Activated CD4-positive, alpha-beta T cell treated with anti-CD3 and anti-CD28 coated beads, Interleukin-2, amount 50 U/mL, for 16 hours (primary cell): Measurements from ENCODE around the gene UNC5B.

Source experiments
- DNase-seq: peaks from one replicate; pipeline ENCODE4 v3.0.0-alpha.2; 2020

Gene UNC5B

DNA sequence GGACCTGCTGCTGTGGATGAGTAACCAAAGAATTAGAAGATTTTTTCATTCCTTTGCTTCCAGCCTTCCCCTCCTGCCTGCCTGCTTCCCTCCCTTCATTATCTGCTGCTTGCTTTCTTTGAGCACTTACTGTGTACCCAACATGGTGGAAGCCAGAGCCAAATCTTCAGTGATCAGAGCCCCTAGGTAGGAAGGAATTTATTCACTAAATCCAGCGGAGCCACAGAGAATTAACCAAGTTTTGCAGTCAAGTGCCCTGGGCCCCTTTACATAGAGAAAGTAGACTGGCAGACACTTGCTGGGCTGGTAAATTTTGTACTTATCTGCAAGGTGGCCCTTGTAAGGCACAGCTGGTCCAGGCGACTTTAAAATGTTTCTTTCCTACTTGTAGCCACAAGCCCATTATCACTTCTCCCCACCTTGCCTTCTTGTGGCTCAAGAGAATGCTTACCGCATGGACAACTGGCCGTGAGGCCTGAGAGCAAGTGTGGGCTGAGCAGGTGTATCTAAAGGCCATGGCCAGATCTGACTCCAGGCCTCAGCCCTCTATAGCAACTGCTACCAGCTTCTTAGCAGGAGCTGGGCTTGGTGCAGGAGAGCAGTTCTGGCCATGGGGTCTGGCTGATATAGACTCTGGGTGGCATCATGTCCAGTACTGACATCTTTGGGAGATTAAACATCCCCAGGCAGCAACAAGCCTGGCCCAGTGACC lies 11.1 kb downstream of the UNC5B start:
- no peak for DNase-seq

DNA sequence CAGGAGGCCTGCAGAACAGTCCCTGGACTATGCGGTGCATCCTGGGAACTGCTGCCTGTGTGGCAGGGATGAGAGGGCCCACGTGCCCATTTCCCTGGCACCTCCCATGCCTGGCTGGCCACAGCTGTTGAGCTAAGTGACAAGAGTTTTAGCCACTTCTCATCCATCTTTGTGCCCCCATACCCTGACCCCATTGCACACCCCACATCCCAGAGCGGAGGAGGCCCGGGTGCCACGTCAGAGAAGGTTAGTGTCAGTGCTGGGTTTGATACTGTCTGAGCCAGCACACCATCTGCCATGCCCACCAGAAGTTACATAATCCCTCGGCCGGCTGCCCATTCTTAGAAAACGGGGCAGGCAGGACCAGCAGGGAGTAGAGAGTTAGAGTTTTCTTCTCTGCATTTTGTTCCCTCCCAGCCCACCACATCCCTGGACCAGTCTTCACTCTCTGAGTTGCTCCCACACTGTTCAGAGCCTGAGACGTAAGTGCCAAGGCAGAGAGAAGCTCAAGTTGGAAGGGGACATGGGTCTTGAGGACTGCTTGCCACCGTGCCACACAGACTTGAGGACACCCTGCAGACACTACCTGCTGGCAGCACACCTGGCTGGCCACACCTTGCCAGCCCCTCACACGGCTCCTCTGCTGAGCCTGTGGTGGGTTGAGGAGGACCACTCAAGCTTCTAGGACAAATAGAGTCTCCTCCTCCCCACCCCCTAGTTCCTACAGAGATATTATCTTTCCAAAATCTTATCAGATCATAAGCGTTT lies 13.1 kb downstream of the UNC5B start:
- DNase-seq = no peak

DNA sequence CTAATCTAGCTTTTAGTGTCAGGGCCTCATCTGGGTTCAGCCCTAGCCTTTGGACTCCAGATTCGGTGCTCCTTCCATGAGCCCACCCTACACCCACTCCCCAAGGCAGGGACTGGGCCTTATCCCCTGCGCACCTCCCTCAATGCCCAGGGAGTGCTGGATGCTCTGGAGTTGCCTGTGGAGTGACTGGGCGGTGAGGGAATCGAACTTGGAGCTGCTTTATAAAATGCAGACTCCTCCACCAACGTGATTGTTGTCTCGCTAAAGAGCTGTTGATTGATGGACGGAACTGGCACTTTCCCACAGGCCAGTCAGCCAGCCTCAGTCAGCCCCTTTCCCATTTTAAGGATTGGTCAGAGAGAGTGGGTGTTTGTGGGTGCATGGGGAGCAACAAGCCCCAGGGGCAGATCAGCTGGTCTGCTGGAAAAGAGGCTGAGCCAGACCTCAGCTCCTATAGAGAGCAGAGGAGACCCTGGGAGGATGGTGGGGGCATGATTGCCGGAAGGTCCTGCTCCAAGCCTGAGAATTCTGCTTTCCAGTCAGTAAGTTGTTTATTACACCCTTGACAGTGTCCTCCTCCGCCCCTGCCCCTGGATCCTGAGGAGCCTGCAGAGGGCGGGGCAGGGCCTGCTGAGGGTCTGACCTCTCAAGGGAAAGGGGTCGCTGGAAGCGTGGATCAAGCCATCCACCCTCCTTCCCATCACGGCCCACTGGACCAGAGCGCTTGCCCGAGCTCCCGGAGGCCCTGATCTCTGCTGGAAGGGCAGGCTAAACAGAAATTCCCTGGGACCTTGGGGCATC lies 16.7 kb downstream of the UNC5B start:
- no peak for DNase-seq

DNA sequence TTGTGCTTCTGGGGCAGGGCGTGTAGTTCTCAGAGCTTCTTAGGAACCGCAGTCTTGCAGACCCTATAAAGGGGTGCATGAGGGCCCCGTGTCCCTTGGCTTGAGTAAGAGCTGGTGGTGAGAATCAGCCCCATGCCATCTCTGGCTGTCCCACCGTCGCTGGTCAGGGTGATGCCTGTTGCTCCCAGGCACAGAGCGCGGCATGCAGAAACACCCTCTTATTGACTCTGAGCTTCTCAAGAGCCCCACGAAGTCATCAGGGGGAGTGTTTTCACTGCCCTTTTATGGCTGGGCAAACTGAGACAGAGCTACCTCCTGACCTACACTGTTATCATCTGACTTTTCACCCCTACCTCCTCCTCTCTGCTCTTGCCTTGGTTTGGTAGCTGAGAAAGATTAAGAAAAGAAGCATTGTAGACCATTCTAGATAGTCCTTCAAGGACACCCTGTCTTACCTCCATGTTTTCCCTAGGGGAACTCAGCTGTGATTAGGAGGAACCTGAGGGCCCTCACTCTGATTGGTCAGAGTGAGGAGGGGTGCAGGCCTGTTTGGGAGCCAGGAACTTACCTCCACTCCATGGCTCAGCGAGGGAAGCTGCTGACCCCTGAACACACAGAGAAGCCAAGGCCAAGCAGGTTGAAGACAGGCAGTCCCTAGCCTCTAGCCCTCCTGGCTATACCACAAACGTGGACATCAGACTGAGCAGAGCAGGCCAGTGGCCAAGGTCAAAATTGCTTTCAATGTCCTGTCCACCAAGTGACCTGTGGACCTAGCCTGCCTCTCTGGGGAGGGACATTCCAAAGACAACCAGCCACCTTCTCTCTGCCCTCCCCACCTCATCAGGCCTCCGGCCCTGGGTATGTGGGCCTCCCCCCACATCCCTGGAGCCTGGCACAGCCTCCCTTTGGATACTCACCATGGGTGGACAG lies 17.6 kb downstream of the UNC5B start:
- no peak for DNase-seq

DNA sequence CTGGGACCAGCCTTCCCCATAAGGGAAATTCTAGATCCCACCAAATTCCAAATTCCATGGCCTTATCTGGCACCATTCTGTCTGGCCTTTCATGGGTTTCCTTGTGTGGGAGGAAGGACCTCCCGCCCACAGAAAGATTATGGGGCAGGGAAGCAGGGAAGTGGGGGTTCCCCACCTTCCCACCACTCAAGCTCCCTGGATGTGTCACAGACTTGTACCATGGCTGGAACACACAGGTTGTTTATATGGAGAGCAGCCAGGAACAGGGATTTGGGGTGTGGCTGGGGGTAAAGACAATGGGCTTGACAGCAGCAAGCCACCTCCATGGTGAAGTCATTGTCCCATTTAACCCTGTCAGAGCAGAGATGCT lies 18.3 kb downstream of the UNC5B start:
- no peak for DNase-seq

DNA sequence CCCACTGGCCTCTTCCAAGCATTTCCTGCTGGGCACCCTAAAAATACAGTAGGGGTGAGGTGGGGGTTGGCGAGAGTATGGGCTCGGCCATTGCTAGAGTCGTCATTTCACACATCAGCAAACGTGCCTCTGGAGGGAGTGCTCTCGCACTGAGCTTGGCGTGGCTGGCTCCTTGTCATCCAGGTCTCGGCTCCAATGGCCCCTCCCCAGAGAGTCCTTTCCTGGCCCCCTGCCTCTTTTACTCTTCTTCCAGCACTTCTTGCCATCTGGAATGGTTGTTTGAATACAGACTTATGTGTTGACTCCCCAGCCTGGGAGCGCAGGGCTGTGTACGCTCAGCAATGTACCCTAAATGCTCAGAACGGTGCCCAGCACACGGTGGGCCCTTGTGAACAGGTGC lies 18.8 kb downstream of the UNC5B start:
- DNase-seq = no peak

DNA sequence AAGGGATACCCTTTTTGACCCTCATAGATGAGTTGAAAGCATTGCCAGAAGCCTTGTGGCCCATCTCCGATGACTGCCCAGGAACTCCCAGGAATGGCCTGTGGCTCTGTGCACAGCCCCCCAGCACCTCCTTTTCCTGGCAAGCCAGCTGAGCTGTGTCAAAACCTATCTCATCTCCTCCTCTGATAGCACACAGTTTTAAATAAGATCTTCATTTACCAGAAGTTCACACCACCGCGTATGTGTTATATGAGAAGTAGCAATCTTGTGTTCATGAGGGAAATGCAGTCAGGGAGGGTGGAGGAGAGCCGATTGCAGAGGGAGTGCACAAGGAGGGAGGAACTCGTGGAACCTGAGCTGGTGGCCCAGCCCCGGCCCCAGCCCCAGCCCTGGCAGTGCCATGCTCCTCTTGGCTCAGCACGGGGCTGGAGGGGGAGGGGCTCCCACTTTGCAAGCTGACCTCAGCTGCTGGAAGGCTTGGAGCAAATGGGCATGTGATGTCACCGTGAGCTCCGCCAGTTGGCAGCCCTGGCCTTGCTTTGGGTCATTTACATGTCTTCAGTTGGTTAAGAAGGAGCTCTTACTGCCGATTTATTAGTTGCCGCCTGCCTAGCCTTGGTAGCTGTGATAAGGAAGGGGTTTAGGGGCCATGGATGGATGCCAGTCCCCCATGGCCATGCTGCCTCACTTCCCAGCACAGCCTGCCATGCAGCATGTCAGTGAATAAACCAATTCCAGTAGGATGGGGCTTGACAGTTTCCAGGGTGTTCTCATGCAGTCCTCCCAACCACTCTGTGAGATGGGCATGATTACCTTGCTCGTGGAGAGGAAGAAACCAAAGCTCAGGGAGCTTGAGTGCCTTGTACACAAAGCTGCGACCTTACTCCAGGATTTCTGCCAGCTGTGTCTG lies 20.0 kb downstream of the UNC5B start:
- DNase-seq = no peak

DNA sequence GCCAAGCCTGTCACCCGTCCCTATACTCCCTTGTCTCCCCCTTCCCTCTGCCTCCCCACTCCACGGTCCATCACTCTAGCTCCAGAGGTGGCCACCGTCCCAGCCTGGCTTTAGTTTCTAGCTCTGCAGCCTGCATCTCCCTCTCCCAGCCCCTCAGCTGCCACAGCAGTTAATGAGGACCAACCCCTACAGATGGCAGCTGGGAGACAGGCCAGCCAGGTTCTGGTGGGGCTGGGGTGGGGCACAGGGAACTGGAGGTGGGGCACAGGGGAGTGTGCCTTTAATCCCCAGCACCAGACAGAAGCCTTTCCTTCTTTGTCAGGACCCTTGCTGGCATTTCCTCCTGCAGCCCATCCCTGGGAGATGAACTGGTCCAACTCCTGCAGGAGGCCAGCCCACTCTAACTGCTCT lies 21.1 kb downstream of the UNC5B start:
- no peak for DNase-seq

DNA sequence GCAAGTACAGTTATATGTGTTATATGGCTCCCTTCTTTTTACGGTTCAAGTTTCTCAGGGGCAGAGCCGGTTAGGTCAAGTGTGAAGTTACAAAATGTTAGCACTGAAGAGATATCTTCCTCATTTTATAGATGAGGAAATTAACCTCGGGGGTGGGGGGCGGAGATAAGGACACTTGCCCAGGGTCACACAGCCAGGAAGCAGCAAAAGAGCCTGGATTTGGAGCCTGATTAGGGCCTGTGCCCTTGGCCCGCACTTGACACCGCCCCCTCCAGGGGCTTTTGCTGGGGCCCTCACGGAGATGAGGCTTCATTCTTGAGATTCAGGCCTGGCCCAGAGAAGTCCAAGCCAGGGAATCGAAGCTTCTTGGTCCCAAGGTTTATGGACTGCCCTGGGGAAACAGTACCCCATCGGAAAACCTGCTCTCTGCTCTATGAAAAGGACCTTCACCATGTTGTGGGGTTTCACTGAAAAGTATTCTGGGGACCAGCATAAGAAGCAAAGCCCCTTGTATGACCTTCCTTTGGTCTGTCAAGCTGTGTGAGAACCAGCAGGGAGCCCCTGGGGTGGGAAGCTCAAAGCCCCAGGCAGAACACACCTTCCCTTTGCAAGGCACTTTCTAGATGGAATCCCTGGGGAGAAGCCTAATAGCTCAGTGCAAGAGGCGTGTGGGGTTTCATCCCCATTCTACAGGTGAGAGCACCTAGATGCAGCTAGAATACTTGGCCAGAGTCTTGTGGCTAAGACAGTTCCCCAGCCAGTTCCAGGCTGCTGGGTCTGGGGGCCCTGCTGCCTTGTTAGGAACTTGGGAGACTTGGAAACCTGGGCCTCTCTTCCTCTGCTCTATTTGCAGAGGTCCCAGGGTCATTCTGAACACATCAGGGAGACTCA lies 21.9 kb downstream of the UNC5B start:
- DNase-seq = no peak

DNA sequence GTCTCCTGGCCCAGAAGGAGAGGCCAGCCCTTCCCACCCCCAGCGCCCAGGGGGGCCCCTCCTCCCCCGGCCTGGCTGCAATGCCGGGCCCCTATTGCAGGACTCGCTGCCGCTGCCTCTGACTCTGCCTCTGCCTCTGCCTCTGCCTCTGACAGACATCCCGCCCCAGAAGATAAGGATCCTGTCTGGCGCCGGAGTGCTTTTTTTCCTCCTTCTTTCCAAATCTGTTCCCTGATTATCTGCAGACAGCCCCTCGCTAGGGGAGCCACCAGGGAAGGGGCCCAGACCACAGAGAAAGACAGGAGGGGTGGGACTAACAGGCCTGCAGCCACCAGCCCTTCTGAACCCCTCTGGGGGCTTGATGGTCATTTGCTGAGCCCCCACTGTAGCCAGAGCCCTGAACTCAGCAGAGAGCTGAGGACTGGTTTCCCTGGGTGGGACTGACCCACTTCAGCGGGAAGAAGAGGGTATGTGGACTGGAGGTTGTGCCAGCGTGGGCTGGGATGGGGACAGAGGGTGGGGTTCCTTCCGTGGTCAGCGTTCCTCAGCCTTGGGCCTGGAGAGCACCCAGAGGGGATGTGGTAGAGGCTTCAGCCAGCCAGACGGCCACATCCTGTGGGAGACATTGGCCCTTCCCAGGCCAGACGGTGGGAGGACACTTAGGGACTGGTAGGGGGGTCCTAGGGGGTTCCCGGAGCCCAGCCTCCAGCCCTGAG lies 22.8 kb downstream of the UNC5B start:
- DNase-seq = no peak

DNA sequence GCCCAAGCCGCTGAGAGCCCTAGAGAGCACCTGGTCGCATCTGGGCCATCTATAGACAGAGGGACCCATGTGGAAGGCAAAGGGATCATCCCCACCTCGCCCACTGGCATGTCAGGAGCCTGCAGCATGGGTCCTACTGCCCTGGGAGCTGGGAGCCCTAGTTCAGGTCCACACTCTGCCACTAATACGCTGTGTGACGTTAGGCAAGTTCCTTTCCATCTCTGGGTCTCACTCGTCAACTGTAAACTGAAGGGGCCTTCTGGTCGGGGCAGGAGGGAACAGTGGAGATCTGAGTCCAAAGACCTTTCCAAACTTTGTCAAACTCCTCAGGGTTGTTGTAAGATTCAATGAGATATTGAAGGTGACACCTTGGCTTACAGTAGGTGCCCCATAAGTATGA lies 23.4 kb downstream of the UNC5B start:
- DNase-seq = no peak

DNA sequence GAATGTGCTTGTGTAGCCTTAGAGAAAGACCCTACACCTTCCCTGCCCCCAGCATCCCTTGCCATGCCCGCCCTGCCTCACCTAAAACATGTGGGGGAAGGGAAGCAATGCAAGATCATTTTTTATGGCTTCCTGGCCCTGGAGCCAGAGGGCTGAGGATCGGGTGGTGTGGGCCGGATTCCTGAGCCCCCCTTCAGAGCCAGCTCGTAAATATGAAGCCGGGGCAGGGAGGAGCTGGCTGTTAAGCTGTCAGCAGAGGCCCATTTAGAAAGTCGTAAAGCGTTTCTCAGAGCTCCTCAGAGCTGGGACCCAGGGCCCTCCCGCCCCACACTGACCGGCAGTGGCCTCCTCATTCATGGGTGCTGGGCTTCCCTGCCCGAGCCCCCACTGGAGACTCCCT lies 23.9 kb downstream of the UNC5B start:
- DNase-seq = no peak

DNA sequence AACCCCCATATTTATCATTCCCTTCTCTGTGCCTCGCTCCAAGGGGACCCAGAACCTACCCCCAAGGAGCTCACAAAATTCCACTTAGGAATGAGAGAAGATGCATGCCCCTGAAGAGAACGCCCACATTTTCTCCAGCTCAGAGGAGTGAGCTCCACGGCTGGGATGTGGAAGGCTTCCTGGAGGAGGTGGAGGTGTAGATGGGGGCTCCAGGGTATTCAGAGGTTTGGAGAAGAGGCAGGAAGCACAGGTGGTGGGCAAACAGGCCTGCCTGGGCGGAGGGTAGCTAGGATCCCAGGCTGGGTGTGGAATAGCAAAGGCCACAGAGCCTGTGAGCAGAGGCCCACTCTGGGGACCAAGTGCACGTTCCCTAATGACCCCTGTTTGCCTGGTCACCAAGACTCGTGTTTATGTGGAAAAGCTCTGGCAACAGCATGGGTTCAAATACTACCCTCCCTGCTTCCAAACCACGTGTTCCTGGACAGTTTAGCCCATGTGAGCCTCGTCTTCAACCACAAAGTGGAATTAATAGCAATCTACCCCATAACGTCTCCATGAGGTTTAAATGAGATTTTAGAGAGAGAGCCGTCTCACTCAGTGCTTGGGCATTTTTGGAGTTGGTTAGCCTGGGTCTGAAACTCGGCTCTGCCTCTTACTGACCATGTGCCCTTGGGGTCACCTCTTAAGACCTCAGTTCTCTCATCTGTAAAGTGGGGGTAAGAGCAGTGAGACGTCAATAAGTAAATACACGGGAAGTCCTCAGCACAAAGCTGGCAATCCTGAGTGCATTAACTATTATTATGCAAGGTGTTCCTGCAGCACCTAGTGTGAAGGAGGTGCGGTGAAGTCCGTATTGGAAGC lies 24.7 kb downstream of the UNC5B start:
- no peak for DNase-seq

DNA sequence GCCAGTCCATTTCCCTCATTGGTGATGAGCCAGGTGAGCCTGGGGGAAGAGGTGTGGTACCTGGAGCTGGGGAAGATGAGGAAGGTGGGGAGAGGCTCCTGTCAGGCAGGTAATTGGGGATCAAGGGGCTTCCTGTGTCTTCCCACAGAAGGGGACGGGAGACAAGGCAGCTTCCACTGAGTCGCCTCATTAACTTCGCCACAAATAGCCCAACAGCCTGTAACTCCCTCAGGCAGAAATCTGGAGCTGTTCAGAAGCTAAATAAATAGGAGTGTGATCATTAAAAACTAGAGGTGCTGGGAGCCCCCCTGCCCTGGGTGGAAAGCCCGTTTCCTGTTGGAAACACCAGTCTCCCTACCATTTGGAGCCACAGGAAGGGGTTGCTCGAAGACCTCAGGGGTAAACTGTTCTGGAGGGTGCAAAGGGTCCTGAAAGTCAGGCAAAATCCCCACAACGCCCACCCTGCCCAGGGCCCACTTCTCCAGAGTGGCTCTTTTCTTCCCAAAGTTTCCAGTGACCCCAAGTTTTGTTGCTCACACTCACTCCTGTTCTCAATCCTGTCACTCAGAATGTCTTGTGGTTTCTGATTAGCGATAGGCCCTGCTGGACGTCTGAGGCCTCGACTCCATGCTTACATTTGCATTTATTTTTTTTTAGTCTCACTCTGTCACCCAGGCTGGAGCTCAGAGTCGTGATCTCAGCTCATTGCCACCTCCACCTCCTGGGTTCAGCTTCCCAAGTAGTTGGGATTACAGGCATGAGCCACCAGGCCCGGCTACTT lies 25.7 kb downstream of the UNC5B start:
- no peak for DNase-seq

DNA sequence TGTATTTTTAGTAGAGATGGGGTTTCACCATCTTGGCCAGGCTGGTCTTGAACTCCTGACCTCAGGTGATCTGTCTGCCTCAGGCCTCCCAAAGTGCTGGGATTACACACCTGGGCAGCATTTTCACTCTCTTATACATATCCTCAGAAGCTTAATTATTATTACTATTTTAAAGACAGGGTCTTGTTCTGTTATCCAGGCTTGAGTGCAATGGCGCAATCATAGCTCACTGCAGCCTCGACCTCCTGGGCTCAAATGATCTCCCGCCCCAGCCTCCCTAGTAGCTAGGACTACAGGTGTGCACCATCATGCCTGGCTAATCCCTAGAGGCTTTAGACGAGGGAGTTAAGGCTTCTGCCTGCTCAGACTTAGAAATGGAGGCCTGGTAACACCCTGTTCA lies 26.3 kb downstream of the UNC5B start:
- no peak for DNase-seq

DNA sequence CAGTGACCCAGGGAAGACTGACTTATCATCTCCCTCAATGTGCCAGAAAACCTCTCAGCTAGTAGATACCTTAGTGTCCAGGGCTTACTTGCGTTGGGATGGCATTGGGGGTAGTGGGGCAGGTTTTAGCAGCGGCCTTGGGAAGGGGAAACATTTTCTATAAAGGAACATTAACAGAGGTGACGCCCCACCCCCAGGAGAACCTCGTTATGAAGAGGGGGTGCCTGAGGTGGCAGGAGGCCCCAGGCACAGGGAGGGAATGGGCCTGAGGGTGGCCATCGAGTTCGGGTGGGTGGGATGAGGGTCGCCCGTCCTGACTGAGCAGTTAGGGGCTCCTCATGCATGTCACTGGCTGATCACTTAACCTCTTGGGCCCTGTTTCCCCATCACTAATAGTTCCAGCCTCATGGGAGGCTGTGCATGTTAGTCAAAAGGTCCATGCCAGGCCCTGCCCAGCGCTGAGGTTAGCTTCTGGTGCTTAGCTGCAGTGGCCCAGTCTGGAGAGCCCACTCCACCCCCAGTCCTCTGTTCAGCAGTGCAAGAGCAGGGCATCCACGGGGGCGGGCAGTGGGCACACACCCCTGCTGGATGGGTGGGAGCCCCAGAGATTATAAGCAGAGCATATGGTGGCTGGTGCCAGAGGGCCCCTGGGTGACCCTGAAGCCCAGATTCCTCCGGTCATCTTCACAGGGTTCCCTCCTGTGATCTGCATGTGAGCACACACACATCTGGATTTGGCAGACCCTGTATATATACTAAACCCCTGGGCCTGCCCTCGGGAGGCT lies 27.0 kb downstream of the UNC5B start:
- no peak for DNase-seq
